HCT116 (cell line): ENCODE results near the gene KLHL2.

Source experiments
- EZH2phosphoT487 ChIP-seq: fragments of 200-600 bp; IDR thresholded peaks from 2 replicates; pipeline ENCODE4 v1.6.1; 2018; ENCODE audit warnings: antibody characterized with exemption, borderline replicate concordance
- YY1 ChIP-seq: IDR thresholded peaks from 2 replicates; pipeline ENCODE4 v1.6.1; 2011; ENCODE audit warnings: low read length, low read depth, moderate library complexity, mild to moderate bottlenecking; ENCODE audit not compliant: insufficient replicate concordance; ENCODE audit errors: extremely low read depth
- TF ChIP-seq, protein P1 (sequence below), 3 experiments: fragments of 200-600 bp in 1 of 3; sonication (generic) in 1 of 3; IDR thresholded peaks in 2 of 3; conservative IDR thresholded peaks in 1 of 3; 2 replicates each; pipeline ENCODE4 v1.5.1; 2012 to 2017; ENCODE audit warnings: low read depth in 2 of 3, low read length in 2 of 3, antibody characterized with exemption in 1 of 3, borderline replicate concordance in 1 of 3, control low read depth in 1 of 3, mild to moderate bottlenecking in 1 of 3, mixed read lengths in 1 of 3, mixed run types in 1 of 3, moderate library complexity in 1 of 3; ENCODE audit not compliant: insufficient read depth in 1 of 3

DNA sequence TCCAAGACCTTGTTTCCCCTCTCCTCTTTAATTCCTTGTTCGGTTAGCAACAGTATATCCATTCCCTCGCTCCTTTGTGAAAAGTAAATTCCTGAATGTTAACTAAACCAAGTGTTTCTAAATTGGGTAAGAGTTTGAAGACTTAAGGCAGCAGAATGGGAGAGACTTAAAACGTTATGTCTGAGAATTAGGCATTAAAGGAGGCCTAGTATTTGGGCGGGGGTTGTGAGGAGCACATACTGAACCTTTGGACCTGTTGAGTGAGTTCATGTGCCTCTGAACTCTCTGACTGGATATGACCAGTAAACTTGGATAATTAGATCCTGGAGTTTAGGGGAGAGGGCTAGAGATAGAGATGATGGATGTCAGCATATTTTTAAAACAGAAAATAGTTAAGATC, 121.3 kb downstream of the KLHL2 start:
- TF ChIP-seq, protein P1, sequence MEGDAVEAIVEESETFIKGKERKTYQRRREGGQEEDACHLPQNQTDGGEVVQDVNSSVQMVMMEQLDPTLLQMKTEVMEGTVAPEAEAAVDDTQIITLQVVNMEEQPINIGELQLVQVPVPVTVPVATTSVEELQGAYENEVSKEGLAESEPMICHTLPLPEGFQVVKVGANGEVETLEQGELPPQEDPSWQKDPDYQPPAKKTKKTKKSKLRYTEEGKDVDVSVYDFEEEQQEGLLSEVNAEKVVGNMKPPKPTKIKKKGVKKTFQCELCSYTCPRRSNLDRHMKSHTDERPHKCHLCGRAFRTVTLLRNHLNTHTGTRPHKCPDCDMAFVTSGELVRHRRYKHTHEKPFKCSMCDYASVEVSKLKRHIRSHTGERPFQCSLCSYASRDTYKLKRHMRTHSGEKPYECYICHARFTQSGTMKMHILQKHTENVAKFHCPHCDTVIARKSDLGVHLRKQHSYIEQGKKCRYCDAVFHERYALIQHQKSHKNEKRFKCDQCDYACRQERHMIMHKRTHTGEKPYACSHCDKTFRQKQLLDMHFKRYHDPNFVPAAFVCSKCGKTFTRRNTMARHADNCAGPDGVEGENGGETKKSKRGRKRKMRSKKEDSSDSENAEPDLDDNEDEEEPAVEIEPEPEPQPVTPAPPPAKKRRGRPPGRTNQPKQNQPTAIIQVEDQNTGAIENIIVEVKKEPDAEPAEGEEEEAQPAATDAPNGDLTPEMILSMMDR (IDR thresholded peaks at IDR 0.05 in 2 of 3, conservative IDR thresholded peaks at IDR 0.05 in 1 of 3; ENCODE audit: borderline replicate concordance in 1 of 3, insufficient read depth in 1 of 3, low read depth in 2 of 3, low read length in 2 of 3): no peak
- TF ChIP-seq EZH2phosphoT487 (no peak), YY1 (no peak)
